ENCODE measurements around the gene TMEM120A.

TMEM120A gene

GRCh38 chr7:75995052-75995471, 667 bp upstream of the TMEM120A start:
- no peak for DNase-seq (ENCODE audit: low spot score)

GRCh38 chr7:75993689-75994387, 557 bp downstream of the TMEM120A start:
- DNase-seq (ENCODE audit: low spot score): no peak

GRCh38 chr7:75992083-75992755, 2.2 kb downstream of the TMEM120A start:
- DNase-seq (ENCODE audit: low spot score): no peak

- DNase-seq (ENCODE audit: low spot score): no peak
Measured at GRCh38 chr7:75991531-75992082, 2.8 kb downstream of the TMEM120A start.

GRCh38 chr7:75989500-75990388, 4.7 kb downstream of the TMEM120A start:
- no peak for DNase-seq (ENCODE audit: low spot score)

- DNase-seq (ENCODE audit: low spot score): no peak
Measured at GRCh38 chr7:75988568-75989499, 5.6 kb downstream of the TMEM120A start.

- DNase-seq (ENCODE audit: low spot score): no peak
Measured at GRCh38 chr7:75987805-75988567, 6.4 kb downstream of the TMEM120A start.

- DNase-seq (ENCODE audit: low spot score): no peak
Measured at GRCh38 chr7:75987026-75987804, 7.2 kb downstream of the TMEM120A start.

- DNase-seq (ENCODE audit: low spot score): no peak
Measured at GRCh38 chr7:75986147-75986781, 8.1 kb downstream of the TMEM120A start.

- no peak for DNase-seq (ENCODE audit: low spot score)
Measured at GRCh38 chr7:75985518-75986146, 8.8 kb downstream of the TMEM120A start.

GRCh38 chr7:75985009-75985517, 9.3 kb downstream of the TMEM120A start:
- no peak for DNase-seq (ENCODE audit: low spot score)

GRCh38 chr7:75984130-75985008, 10.0 kb downstream of the TMEM120A start:
- DNase-seq (ENCODE audit: low spot score): no peak

- DNase-seq (ENCODE audit: low spot score): no peak
Measured at GRCh38 chr7:75983471-75984129, 10.8 kb downstream of the TMEM120A start.

GRCh38 chr7:75982306-75983064, 11.9 kb downstream of the TMEM120A start:
- DNase-seq (ENCODE audit: low spot score): no peak

- no peak for DNase-seq (ENCODE audit: low spot score)
Measured at GRCh38 chr7:75981453-75982305, 12.7 kb downstream of the TMEM120A start.

- no peak for DNase-seq (ENCODE audit: low spot score)
Measured at GRCh38 chr7:75981203-75981452, 13.3 kb downstream of the TMEM120A start.

All from CD4-positive, alpha-beta T cell treated with Interleukin-2 at 100 ng/mL for 4 hours (primary cell).